ENCODE data around the gene PSORS1C1.
A peak's percentile ranks its signal among the peaks of the same experiment; 100 is the strongest.
"Not testable (repeated sequence)": the region's sequence is repeated elsewhere in the genome, so short reads cannot be mapped to it uniquely, and the experiment has no call there.

PSORS1C1 gene

DNA sequence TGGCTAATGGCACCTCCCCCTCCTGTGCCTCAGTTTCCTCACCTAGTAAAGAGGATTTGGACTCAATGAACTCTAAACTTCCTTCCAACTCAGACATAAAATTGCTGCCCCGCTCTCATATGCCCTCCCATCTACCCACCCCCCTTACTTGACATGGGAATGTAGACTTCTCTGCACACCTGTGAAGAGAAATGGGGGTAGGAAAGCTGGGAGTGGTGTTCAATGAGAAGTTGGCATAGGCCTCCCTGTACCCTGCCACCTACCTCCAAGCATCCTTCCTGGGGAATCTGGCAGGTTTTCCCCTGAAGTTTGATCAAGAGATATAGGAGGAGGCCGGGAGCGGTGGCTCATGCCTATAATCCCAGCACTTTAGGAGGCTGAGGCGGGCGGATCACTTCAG lies 59.8 kb downstream of the PSORS1C1 start:
- DNase-seq, result no peak

GRCh38 chr6:31175971-31176370 lies 61.4 kb downstream of the PSORS1C1 start:
- DNase-seq, result peak in 1 of 51 donors; percentile 16

- DNase-seq, result no peak
Measured at GRCh38 chr6:31178143-31179041, 63.8 kb downstream of the PSORS1C1 start.

DNA sequence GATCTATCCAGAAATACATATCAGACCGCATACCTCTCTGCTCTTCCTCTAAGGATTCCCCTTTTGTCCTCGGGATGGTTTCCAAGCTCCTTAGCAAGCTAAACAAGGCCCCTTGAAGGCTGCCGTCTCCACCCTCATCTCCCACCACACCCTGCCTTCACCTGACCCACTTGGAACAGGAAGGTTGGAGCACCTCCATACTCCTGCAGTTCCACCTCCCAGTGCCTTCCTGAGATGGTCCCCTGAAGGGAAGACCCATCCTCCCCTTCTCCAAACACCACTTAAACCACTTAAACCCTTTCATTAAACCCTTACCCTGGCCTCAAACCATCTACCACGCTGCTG lies 64.4 kb downstream of the PSORS1C1 start:
- DNase-seq, result no peak

- DNase-seq, result no peak
Measured at GRCh38 chr6:31179896-31180295, 65.3 kb downstream of the PSORS1C1 start.

DNA sequence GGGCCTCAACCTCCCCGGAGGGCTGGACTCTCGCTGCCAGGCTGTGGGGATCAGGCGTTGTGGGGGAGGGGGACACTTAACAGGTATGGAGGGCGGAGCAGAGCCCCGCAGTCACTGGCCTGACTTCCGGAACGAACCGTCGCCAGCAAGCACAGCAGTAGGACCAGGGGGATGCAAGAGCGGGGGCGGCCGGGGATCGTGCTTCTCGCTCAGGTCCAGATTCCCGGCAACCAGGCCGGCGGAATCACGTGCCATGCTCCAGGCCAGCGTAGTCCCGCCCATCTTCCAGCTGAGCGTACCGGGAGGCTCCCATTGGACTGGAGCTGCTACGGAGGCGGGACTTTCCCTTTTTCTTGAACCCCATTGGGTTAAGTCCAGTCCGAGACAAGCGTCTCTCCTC lies 65.9 kb downstream of the PSORS1C1 start:
- peak in 33 of 51 donors; percentile 6 to 79 (median 29) for DNase-seq

GRCh38 chr6:31183287-31183686 lies 68.7 kb downstream of the PSORS1C1 start:
- not testable (repeated sequence) for DNase-seq

DNA sequence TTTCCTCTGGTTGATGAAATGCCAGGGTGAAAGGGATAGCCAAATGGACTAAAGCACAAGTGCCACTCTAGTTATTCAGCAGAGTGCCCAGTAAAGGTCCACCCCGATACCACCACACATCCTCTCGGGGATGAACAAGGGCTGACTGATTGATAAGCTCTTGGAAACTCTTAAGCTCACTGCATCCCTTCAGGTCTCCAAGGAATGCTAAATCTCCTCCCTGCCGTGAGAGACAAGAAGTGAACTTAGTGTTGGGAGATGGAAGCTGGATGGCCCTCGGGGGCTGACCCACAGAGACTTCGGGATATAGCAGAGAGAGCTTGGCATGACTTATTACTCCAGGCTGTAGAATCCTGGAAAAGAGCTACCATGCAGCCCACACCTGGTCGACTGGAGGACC lies 69.3 kb downstream of the PSORS1C1 start:
- not testable (repeated sequence) for DNase-seq

- not testable (repeated sequence) for DNase-seq
Measured at GRCh38 chr6:31185695-31186051, 71.1 kb downstream of the PSORS1C1 start.

- peak in 2 of 51 donors; percentile 38 to 47 for DNase-seq
Measured at GRCh38 chr6:31186052-31186734, 71.6 kb downstream of the PSORS1C1 start.

GRCh38 chr6:31187780-31188194 lies 73.2 kb downstream of the PSORS1C1 start:
- DNase-seq, result no peak

DNA sequence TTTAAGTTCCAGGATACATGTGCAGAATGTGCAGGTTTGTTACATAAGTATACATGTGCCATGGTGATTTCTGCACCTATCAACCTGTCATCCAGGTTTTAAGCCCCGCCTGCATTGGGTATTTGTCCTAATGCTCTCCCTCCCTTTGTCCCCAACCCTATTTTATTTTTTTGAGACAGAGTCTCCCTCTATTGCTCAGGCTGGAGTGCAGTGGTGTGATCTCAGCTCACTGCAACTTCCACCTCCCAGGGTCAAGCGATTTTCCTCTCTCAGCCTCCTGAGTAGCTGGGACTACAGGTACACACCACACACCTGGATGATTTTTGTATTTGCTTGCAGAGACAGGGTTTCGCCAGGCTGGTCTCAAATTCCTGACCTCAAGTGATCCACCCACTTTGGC lies 74.6 kb downstream of the PSORS1C1 start:
- not testable (repeated sequence) for DNase-seq
